ENCODE data around the gene SMCO2.

The SMCO2 gene

GRCh38 chr12:27462151-27462694 is 15.7 kb downstream of the SMCO2 start:
- no peaks in the 10 kb centered on the region for H3K9me3 ChIP-seq (replicated peaks; ENCODE audit: insufficient read depth, low read length)
- H3F3A ChIP-seq (ENCODE audit: insufficient read depth, low read length): peaks cover 4% of the 10 kb centered on the region
- no peaks in the 10 kb centered on the region for H3K9me2 ChIP-seq (replicated peaks; ENCODE audit: insufficient read depth, low read length)
- no peak overlapping the region for H3K27ac ChIP-seq (ENCODE audit: low read length)
- no peaks in the 10 kb centered on the region for H3K27me3 ChIP-seq (replicated peaks; ENCODE audit: insufficient read depth, low read length)
- peaks cover 10% of the 10 kb centered on the region for H3K4me1 ChIP-seq (ENCODE audit: low read length)
- TF ChIP-seq EZH2phosphoT487 (IDR thresholded peaks at IDR 0.05; ENCODE audit: low read length) (no peak), EZH2 (optimal IDR thresholded peaks at IDR 0.05; ENCODE audit: low read depth, low read length) (no peak), CTCF (IDR thresholded peaks at IDR 0.05; ENCODE audit: low read length) (no peak)
- no peak overlapping the region for H3K9ac ChIP-seq (ENCODE audit: low read length)
- no peak overlapping the region for H3K4me3 ChIP-seq (ENCODE audit: low read length)
- H2AFZ ChIP-seq (ENCODE audit: low read length): no peak overlapping the region
- no peaks in the 10 kb centered on the region for H3K79me2 ChIP-seq (ENCODE audit: low read length)
- H3K36me3 ChIP-seq (replicated peaks; ENCODE audit: insufficient read depth, low read length): no peaks in the 10 kb centered on the region
- no peak overlapping the region for H3K4me2 ChIP-seq (ENCODE audit: low read depth, low read length)
- H4K20me1 ChIP-seq (ENCODE audit: insufficient read depth, low read length): no peaks in the 10 kb centered on the region
- no peak for DNase-seq

- no peak overlapping the region for H2AFZ ChIP-seq (ENCODE audit: low read length)
- peaks cover 10% of the 10 kb centered on the region for H3K4me1 ChIP-seq (ENCODE audit: low read length)
- no peak overlapping the region for H3K4me3 ChIP-seq (ENCODE audit: low read length)
- H3K9me2 ChIP-seq (replicated peaks; ENCODE audit: insufficient read depth, low read length): no peaks in the 10 kb centered on the region
- H4K20me1 ChIP-seq (ENCODE audit: insufficient read depth, low read length): no peaks in the 10 kb centered on the region
- no peaks in the 10 kb centered on the region for H3K36me3 ChIP-seq (replicated peaks; ENCODE audit: insufficient read depth, low read length)
- TF ChIP-seq EZH2 (optimal IDR thresholded peaks at IDR 0.05; ENCODE audit: low read depth, low read length) (no peak), EZH2phosphoT487 (IDR thresholded peaks at IDR 0.05; ENCODE audit: low read length) (no peak), CTCF (IDR thresholded peaks at IDR 0.05; ENCODE audit: low read length) (no peak)
- H3K4me2 ChIP-seq (ENCODE audit: low read depth, low read length): no peak overlapping the region
- H3F3A ChIP-seq (ENCODE audit: insufficient read depth, low read length): peaks cover 4% of the 10 kb centered on the region
- no peak overlapping the region for H3K27ac ChIP-seq (ENCODE audit: low read length)
- no peaks in the 10 kb centered on the region for H3K9me3 ChIP-seq (replicated peaks; ENCODE audit: insufficient read depth, low read length)
- H3K79me2 ChIP-seq (ENCODE audit: low read length): no peaks in the 10 kb centered on the region
- no peak overlapping the region for H3K9ac ChIP-seq (ENCODE audit: low read length)
- DNase-seq: no peak
- no peaks in the 10 kb centered on the region for H3K27me3 ChIP-seq (replicated peaks; ENCODE audit: insufficient read depth, low read length)
These were observed 16.3 kb downstream of the SMCO2 start for GRCh38 chr12:27462851-27463250.

DNA sequence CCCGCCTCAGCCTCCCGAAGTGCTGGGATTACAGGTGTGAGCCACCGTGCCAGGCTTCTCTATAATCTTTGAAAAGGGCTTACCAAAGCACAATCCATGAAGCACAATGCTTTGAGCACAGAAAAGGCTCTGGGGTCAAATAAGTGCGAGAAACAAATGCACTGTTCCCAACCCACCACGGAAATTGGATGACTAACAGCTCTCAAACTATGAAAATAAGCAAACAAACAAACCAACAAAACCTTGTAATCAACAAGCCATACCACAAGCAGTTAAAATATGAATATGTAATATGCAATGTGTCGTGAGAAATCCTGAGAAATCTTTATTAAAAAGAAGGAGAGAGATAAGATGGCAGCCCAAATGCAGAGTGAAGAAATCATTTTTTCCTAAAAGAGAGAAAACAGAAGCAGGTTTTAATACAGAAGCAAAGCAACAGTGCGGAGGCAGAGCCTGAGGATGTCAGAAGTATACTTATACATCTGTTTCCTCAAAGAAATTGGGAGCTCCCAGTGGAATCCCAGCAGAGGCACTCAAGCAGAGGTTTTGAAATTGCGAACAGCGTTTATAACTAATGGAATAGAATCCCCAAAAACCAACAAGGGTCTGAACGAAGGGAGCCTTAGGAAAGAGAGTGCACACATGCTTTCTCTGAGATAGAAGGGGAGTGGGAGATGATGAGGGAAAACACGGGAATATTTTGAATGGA is 17.1 kb downstream of the SMCO2 start:
- no peak for TF ChIP-seq CTCF (IDR thresholded peaks at IDR 0.05; ENCODE audit: low read length)
- TF ChIP-seq EZH2 (optimal IDR thresholded peaks at IDR 0.05; ENCODE audit: low read depth, low read length): no peak
- TF ChIP-seq EZH2phosphoT487 (IDR thresholded peaks at IDR 0.05; ENCODE audit: low read length): no peak
- H3K36me3 ChIP-seq (replicated peaks; ENCODE audit: insufficient read depth, low read length): no peaks in the 10 kb centered on the region
- no peaks in the 10 kb centered on the region for H3K27me3 ChIP-seq (replicated peaks; ENCODE audit: insufficient read depth, low read length)
- no peaks in the 10 kb centered on the region for H4K20me1 ChIP-seq (ENCODE audit: insufficient read depth, low read length)
- DNase-seq: no peak
- no peak overlapping the region for H3K27ac ChIP-seq (ENCODE audit: low read length)
- peaks cover 4% of the 10 kb centered on the region for H3F3A ChIP-seq (ENCODE audit: insufficient read depth, low read length)
- no peaks in the 10 kb centered on the region for H3K9me3 ChIP-seq (replicated peaks; ENCODE audit: insufficient read depth, low read length)
- no peak overlapping the region for H3K4me3 ChIP-seq (ENCODE audit: low read length)
- H3K79me2 ChIP-seq (ENCODE audit: low read length): no peaks in the 10 kb centered on the region
- peaks cover 10% of the 10 kb centered on the region for H3K4me1 ChIP-seq (ENCODE audit: low read length)
- H2AFZ ChIP-seq (ENCODE audit: low read length): no peak overlapping the region
- no peaks in the 10 kb centered on the region for H3K9me2 ChIP-seq (replicated peaks; ENCODE audit: insufficient read depth, low read length)
- no peak overlapping the region for H3K9ac ChIP-seq (ENCODE audit: low read length)
- H3K4me2 ChIP-seq (ENCODE audit: low read depth, low read length): no peak overlapping the region

Data from MM.1S (cell line).